ENCODE measurements around the gene CAPN15.
"Not testable (repeated sequence)": the region's sequence is repeated elsewhere in the genome, so short reads cannot be mapped to it uniquely, and the experiment has no call there.

Gene CAPN15

GRCh38 chr16:502179-502943, 25.2 kb upstream of the CAPN15 start:
- no peak for TF ChIP-seq CTCF (conservative IDR thresholded peaks at IDR 0.05; ENCODE audit: low read length)
- no peak for DNase-seq (ENCODE audit: low read depth)
- H3K4me3 ChIP-seq (ENCODE audit: low read length): no peak overlapping the region

GRCh38 chr16:503150-504071, 24.1 kb upstream of the CAPN15 start:
- H3K4me3 ChIP-seq (ENCODE audit: low read length): no peak overlapping the region
- no peak for DNase-seq (ENCODE audit: low read depth)
- no peak for TF ChIP-seq CTCF (conservative IDR thresholded peaks at IDR 0.05; ENCODE audit: low read length)

GRCh38 chr16:505479-506245, 21.9 kb upstream of the CAPN15 start:
- DNase-seq (ENCODE audit: low read depth): no peak
- no peak overlapping the region for H3K4me3 ChIP-seq (ENCODE audit: low read length)
- TF ChIP-seq CTCF (conservative IDR thresholded peaks at IDR 0.05; ENCODE audit: low read length): no peak

GRCh38 chr16:506246-506546, 21.3 kb upstream of the CAPN15 start:
- no peak for DNase-seq (ENCODE audit: low read depth)
- no peak for TF ChIP-seq CTCF (conservative IDR thresholded peaks at IDR 0.05; ENCODE audit: low read length)
- no peak overlapping the region for H3K4me3 ChIP-seq (ENCODE audit: low read length)

GRCh38 chr16:507527-507926, 20.0 kb upstream of the CAPN15 start:
- H3K4me3 ChIP-seq (ENCODE audit: low read length); DNase-seq (ENCODE audit: low read depth): not testable (repeated sequence)

- no peak overlapping the region for H3K4me3 ChIP-seq (ENCODE audit: low read length)
Measured at GRCh38 chr16:507996-508395, 19.5 kb upstream of the CAPN15 start.

More at GRCh38 chr16:507996-508395, 19.5 kb upstream of the CAPN15 start:
- TF ChIP-seq CTCF (conservative IDR thresholded peaks at IDR 0.05; ENCODE audit: low read length): no peak
- no peak for DNase-seq (ENCODE audit: low read depth)
